ENCODE results near the gene DBT.
"Not testable (repeated sequence)": the region's sequence is repeated elsewhere in the genome, so short reads cannot be mapped to it uniquely, and the experiment has no call there.

- not testable (repeated sequence) for TF ChIP-seq EZH2 (IDR thresholded peaks at IDR 0.05; ENCODE audit: insufficient read depth, poor library complexity, severe bottlenecking); EZH2phosphoT487 (IDR thresholded peaks at IDR 0.05; ENCODE audit: insufficient read depth, low read depth)
Measured at GRCh38 chr1:100205593-100205992, 44.0 kb downstream of the DBT start.

Measured in GM23248 (cell line).